IMR-90 (cell line): Measurements from ENCODE around the gene CCM2.

ENCODE experiments used
- CEBPB ChIP-seq: IDR thresholded peaks from 2 replicates; pipeline ENCODE4 v1.6.1; 2012; ENCODE audit warnings: low read depth, low read length, improper control_type of control experiment
- CTCF ChIP-seq: conservative IDR thresholded peaks from 2 replicates; pipeline ENCODE4 v1.5.1; 2012; ENCODE audit warnings: mild to moderate bottlenecking, low read depth, low read length, improper control_type of control experiment
- FOS ChIP-seq: fragments of 150-350 bp; IDR thresholded peaks from 2 replicates; pipeline ENCODE4 v1.6.1; 2016; ENCODE audit warnings: low read depth, low read length
- POLR2A ChIP-seq: IDR thresholded peaks from 2 replicates; pipeline ENCODE4 v1.6.1; 2012; ENCODE audit warnings: mild to moderate bottlenecking, low read depth, low read length
- RAD21 ChIP-seq: IDR thresholded peaks from 2 replicates; pipeline ENCODE4 v1.6.1; 2012; ENCODE audit warnings: low read length, improper control_type of control experiment
- RCOR1 ChIP-seq: IDR thresholded peaks from 2 replicates; pipeline ENCODE4 v1.6.1; 2012; ENCODE audit warnings: mild to moderate bottlenecking, low read length, improper control_type of control experiment; ENCODE audit not compliant: insufficient replicate concordance
- SMC3 ChIP-seq: fragments of 150-350 bp; IDR thresholded peaks from 2 replicates; pipeline ENCODE4 v1.6.1; 2016; ENCODE audit warnings: low read depth, mild to moderate bottlenecking, antibody characterized with exemption, low read length, moderate library complexity
- USF2 ChIP-seq: fragments of 150-350 bp; IDR thresholded peaks from 2 replicates; pipeline ENCODE4 v1.6.1; 2017; ENCODE audit warnings: mild to moderate bottlenecking, antibody characterized with exemption, low read length, low read depth
- TF ChIP-seq, protein P1 (sequence below): fragments of 150-350 bp; IDR thresholded peaks from 2 replicates; pipeline ENCODE4 v1.6.1; 2016; ENCODE audit warnings: low read depth, mild to moderate bottlenecking, low read length, moderate library complexity, borderline replicate concordance

DNA sequence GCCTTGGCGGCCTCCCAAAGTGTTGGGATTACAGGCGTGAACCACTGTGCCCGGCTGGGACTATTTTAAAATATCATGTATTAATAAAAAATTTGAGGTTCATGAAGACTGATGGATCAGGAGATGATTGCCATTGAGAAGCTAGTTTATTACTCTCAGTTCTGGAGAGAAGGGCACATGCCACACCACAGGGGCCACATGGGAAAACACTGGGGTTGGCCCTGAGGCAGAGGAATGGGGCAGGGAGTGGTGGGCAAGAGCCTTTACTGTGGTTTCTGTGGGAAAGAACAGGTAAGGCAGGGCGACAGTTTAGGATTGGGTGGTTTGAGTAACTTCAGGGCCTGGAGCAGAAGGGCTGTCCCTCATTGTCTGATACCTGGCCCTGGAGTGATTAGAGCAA is 118.3 kb downstream of the CCM2 start:
- TF ChIP-seq CTCF (no peak), POLR2A (no peak), USF2 (no peak), CEBPB (no peak), SMC3 (no peak), FOS (no peak), RAD21 (no peak), RCOR1 (no peak)
- TF ChIP-seq, protein P1, sequence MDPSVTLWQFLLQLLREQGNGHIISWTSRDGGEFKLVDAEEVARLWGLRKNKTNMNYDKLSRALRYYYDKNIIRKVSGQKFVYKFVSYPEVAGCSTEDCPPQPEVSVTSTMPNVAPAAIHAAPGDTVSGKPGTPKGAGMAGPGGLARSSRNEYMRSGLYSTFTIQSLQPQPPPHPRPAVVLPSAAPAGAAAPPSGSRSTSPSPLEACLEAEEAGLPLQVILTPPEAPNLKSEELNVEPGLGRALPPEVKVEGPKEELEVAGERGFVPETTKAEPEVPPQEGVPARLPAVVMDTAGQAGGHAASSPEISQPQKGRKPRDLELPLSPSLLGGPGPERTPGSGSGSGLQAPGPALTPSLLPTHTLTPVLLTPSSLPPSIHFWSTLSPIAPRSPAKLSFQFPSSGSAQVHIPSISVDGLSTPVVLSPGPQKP: no peak
